HepG2 (cell line): ENCODE results near the gene CLHC1. TPM values are rescaled to one million over a fixed set of nuclear protein-coding genes. Genes with fewer than 3 reads are reported as not detected.

Source experiments
- ARID5B ChIP-seq: IDR thresholded peaks from 2 replicates; pipeline ENCODE4 v1.4.0; 2020; ENCODE audit warnings: mild to moderate bottlenecking, missing genetic modification reagents
- BCL3 ChIP-seq: sonication (generic); formaldehyde crosslinking; IDR thresholded peaks from 2 replicates; pipeline ENCODE4 v1.5.1; 2020; ENCODE audit warnings: mild to moderate bottlenecking, missing genetic modification reagents, moderate library complexity
- CCDC6 ChIP-seq: sonication (generic); formaldehyde crosslinking; IDR thresholded peaks from 2 replicates; pipeline ENCODE4 v1.8.1; 2022; ENCODE audit warnings: mild to moderate bottlenecking, missing genetic modification reagents, moderate library complexity
- HNRNPL ChIP-seq: fragments of 200-400 bp; formaldehyde crosslinking; IDR thresholded peaks from 2 replicates; pipeline ENCODE4 v1.6.1; 2017; ENCODE audit warnings: mild to moderate bottlenecking, low read depth, low read length
- NR1H2 ChIP-seq: sonication (generic); formaldehyde crosslinking; IDR thresholded peaks from 2 replicates; pipeline ENCODE4 v1.8.1; 2022; ENCODE audit warnings: low read depth, missing genetic modification reagents, borderline replicate concordance
- PPARG ChIP-seq: conservative IDR thresholded peaks from 2 replicates; pipeline ENCODE4 v1.6.1; 2016; ENCODE audit warnings: missing biosample characterization, missing genetic modification reagents
- RCOR2 ChIP-seq: IDR thresholded peaks from 2 replicates; pipeline ENCODE4 v1.6.1; 2016; ENCODE audit warnings: missing biosample characterization, missing genetic modification reagents
- SOX5 ChIP-seq: IDR thresholded peaks from 2 replicates; pipeline ENCODE4 v1.6.1; 2016; ENCODE audit warnings: borderline replicate concordance
- ZC3H13 ChIP-seq: sonication (generic); formaldehyde crosslinking; IDR thresholded peaks from 2 replicates; pipeline ENCODE4 v1.8.1; 2023; ENCODE audit warnings: mild to moderate bottlenecking, missing genetic modification reagents, moderate library complexity
- ZMYM2 ChIP-seq: sonication (generic); formaldehyde crosslinking; IDR thresholded peaks from 2 replicates; pipeline ENCODE4 v1.8.0; 2022; ENCODE audit warnings: mild to moderate bottlenecking, missing genetic modification reagents
- ZNF225 ChIP-seq: sonication (generic); formaldehyde crosslinking; IDR thresholded peaks from 2 replicates; pipeline ENCODE4 v1.4.0; 2020; ENCODE audit warnings: mild to moderate bottlenecking, missing genetic modification reagents
- ZNF331 ChIP-seq: sonication (generic); formaldehyde crosslinking; IDR thresholded peaks from 2 replicates; pipeline ENCODE4 v1.4.0; 2020; ENCODE audit warnings: missing genetic modification reagents
- ZNF333 ChIP-seq: sonication (generic); formaldehyde crosslinking; IDR thresholded peaks from 2 replicates; pipeline ENCODE4 v1.4.0; 2020; ENCODE audit warnings: mild to moderate bottlenecking, missing genetic modification reagents, borderline replicate concordance
- ZNF335 ChIP-seq: sonication (generic); formaldehyde crosslinking; IDR thresholded peaks from 2 replicates; pipeline ENCODE4 v1.4.0; 2020; ENCODE audit warnings: missing genetic modification reagents
- ZNF761 ChIP-seq: sonication (generic); formaldehyde crosslinking; conservative IDR thresholded peaks from 2 replicates; pipeline ENCODE4 v1.4.0; 2020; ENCODE audit warnings: mild to moderate bottlenecking, missing genetic modification reagents
- ZNF782 ChIP-seq: sonication (generic); formaldehyde crosslinking; IDR thresholded peaks from 2 replicates; pipeline ENCODE4 v1.4.0; 2020; ENCODE audit warnings: missing genetic modification reagents, mild to moderate bottlenecking, borderline replicate concordance
- ZSCAN5A ChIP-seq: sonication (generic); formaldehyde crosslinking; IDR thresholded peaks from 2 replicates; pipeline ENCODE4 v1.8.0; 2022; ENCODE audit warnings: mild to moderate bottlenecking, missing genetic modification reagents, borderline replicate concordance
- polyA plus RNA-seq, 8 experiments: library from polyadenylated mRNA; depleted of rRNA in 3 of 8; stranded (reverse) in 7 of 8; unstranded in 1 of 8; fragments of >200 nt; fragmentation: Illumina TruSeq in 4 of 8; extraction: Trizol in 4 of 8; gene quantifications; 2 replicates each; pipeline versions ENCODE4 v1.2.1 to v1.2.3, GENCODE V29; 2011 to 2016; ENCODE audit warnings: low read depth in 4 of 8, missing spikeins in 1 of 8, mixed read lengths in 1 of 8; ENCODE audit not compliant: insufficient read depth in 1 of 8
- total RNA-seq, 5 experiments: library from RNA; depleted of rRNA; stranded (reverse); fragments of >200 nt; fragmentation: Illumina TruSeq; extraction: Trizol; gene quantifications; 2 replicates each; pipeline ENCODE4 v1.2.3, GENCODE V29; 2016; ENCODE audit warnings: low read depth in 1 of 5
- TF ChIP-seq, protein P1 (sequence below): sonication (generic); formaldehyde crosslinking; IDR thresholded peaks from 2 replicates; pipeline ENCODE4 v1.4.0; 2020; ENCODE audit warnings: missing genetic modification reagents
- TF ChIP-seq, protein P2 (sequence below): sonication (generic); formaldehyde crosslinking; IDR thresholded peaks from 2 replicates; pipeline ENCODE4 v1.5.1; 2020; ENCODE audit warnings: missing genetic modification reagents, mild to moderate bottlenecking, borderline replicate concordance

CLHC1 gene
- total and polyA plus RNA-seq, 2 of the 13 experiments (the other 11 are each of a cell fraction or from before 2014, with no cell fraction given) = 9.8 to 12.6 TPM

DNA sequence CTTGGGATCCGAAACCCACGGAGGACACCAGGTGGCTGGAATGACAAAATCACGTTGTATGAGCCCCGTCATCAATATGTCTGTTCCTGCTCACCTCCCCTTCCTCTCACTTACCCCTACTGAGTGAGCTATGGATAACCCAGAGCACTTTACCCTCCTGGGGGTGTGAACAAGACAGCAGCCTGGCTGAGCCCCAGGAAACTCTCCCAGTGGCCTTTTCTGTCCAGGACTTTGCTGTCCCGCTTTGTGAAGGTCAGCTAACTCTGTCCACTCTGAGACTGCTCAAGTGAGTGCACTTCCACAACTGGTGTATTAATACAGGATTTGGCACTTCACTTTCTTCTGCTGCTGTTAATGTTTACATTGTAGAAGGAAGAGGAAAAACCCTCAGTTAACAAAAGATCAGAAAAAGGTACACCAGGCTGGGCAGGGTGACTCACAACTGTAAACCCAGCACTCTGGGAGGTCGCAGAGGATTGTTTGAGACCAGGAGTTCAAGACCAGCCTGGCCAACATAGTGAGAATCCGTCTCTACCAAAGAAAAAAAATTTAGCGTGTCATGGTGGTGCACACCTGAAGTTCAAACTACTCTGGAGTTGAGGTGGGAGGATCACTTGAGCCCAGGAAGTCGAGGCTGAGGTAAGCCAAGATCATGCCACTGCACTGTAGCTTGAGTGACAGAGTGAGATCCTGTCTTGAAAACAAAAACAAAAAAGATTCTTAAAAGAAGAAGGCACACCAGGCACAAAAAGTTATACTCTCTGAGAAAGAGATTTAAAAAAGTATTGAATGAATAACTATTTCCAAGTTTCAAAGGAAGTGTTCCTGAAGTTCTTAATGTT is 90.3 kb downstream of the CLHC1 start (continued):
- TF ChIP-seq BCL3 (CRISPR knock-in tag) = no peak
- TF ChIP-seq ZNF331 (CRISPR knock-in tag) = no peak
- TF ChIP-seq ZNF333 (CRISPR knock-in tag) = no peak
- TF ChIP-seq ZNF761 (CRISPR knock-in tag) = no peak
- no peak for TF ChIP-seq ZNF335
- peak; percentile 42 for TF ChIP-seq ARID5B (CRISPR knock-in tag)
- no peak for TF ChIP-seq SOX5 (CRISPR knock-in tag)
- no peak for TF ChIP-seq PPARG (CRISPR knock-in tag)
- no peak for TF ChIP-seq ZSCAN5A (CRISPR knock-in tag)
- no peak for TF ChIP-seq ZNF782 (CRISPR knock-in tag)
- TF ChIP-seq RCOR2 (CRISPR knock-in tag) = 0 out of 2 replicates have a peak, but pooled peaks have one; percentile 35
- no peak for TF ChIP-seq ZC3H13 (CRISPR knock-in tag)
- TF ChIP-seq ZMYM2 (CRISPR knock-in tag) = peak; percentile 83
- no peak for TF ChIP-seq CCDC6 (CRISPR knock-in tag)
- TF ChIP-seq, protein P1, sequence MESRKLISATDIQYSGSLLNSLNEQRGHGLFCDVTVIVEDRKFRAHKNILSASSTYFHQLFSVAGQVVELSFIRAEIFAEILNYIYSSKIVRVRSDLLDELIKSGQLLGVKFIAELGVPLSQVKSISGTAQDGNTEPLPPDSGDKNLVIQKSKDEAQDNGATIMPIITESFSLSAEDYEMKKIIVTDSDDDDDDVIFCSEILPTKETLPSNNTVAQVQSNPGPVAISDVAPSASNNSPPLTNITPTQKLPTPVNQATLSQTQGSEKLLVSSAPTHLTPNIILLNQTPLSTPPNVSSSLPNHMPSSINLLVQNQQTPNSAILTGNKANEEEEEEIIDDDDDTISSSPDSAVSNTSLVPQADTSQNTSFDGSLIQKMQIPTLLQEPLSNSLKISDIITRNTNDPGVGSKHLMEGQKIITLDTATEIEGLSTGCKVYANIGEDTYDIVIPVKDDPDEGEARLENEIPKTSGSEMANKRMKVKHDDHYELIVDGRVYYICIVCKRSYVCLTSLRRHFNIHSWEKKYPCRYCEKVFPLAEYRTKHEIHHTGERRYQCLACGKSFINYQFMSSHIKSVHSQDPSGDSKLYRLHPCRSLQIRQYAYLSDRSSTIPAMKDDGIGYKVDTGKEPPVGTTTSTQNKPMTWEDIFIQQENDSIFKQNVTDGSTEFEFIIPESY (CRISPR knock-in tag) = no peak
- no peak for TF ChIP-seq ZNF225 (CRISPR knock-in tag)
- TF ChIP-seq NR1H2 (CRISPR knock-in tag) = no peak
- no peak for TF ChIP-seq HNRNPL
- TF ChIP-seq, protein P2, sequence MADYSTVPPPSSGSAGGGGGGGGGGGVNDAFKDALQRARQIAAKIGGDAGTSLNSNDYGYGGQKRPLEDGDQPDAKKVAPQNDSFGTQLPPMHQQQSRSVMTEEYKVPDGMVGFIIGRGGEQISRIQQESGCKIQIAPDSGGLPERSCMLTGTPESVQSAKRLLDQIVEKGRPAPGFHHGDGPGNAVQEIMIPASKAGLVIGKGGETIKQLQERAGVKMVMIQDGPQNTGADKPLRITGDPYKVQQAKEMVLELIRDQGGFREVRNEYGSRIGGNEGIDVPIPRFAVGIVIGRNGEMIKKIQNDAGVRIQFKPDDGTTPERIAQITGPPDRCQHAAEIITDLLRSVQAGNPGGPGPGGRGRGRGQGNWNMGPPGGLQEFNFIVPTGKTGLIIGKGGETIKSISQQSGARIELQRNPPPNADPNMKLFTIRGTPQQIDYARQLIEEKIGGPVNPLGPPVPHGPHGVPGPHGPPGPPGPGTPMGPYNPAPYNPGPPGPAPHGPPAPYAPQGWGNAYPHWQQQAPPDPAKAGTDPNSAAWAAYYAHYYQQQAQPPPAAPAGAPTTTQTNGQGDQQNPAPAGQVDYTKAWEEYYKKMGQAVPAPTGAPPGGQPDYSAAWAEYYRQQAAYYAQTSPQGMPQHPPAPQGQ (CRISPR knock-in tag) = no peak
